GM21367 (cell line): Measurements from ENCODE around the gene AFF1.
A peak's percentile ranks its signal among the peaks of the same experiment; 100 is the strongest.
"Not testable (repeated sequence)": the region's sequence is repeated elsewhere in the genome, so short reads cannot be mapped to it uniquely, and the experiment has no call there.

Experiments used
- ATAC-seq: cut with Tn5 transposase; IDR thresholded peaks from one replicate; pipeline ENCODE4 v1.9.1; 2021; ENCODE audit not compliant: unreplicated experiment

AFF1 gene

DNA sequence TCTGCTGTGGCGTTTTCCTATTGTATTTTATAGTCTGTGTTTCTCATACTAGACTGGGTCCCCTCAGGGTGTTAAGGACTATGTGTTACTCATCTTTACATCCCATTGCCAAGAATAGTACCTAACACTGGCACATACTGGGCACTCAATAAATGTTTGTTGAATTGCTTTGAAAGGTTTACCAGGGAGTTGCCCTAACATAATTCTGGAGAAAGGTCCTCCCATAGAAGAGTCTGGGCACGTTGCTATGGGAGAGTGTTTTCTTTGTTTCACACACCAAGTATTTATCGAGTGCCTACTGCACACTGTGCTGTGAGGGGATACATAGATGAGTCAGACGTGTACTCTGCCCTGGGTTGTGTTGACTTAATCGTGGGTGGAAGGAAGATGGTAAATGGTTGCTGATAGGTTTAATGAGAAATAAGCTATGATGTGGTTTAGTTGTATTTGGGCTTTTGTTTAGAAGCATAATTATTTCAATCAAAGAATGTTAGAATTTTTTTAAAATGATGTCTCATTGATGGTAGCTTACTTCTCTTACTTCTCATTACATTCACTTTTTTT lies 42.9 kb downstream of the AFF1 start:
- ATAC-seq = peak; percentile 87

DNA sequence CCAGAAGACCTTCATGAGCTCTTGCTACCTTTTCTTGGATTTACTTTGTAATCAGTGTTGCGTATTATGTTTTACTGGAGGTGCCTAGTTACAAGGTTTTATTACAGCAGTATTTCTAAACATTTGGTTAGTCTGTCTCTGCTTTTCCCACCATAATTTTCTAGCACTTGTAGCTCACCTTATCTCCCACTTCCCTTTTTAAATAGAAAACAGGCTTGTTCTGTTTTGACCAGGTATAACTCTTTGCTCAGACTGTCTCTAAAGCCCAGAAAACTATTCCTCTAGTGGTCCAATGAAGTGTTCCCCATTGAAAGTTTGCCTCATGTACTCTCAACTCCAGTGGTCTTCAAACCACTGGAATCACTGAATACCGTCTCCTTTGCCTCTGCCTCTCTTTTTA lies 43.9 kb downstream of the AFF1 start:
- ATAC-seq = no peak

DNA sequence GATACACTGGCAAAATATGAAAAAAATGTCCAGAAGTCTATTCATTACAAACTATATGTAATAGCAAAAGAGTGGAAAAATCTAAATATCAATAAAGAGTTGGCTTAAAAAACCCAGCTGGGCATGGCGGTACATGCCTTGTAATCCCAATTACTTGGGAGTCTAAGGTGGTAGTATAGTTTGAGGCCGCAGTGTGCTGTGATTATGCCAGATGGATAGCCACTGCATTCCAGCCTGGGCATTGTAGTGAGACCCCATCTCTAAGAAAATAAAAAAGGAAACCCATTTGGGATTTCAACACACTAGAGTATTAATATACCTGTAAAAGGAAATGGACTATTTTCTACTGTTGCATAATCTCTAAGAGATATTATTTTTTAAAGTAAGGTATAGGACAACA lies 45.4 kb downstream of the AFF1 start:
- ATAC-seq = no peak

DNA sequence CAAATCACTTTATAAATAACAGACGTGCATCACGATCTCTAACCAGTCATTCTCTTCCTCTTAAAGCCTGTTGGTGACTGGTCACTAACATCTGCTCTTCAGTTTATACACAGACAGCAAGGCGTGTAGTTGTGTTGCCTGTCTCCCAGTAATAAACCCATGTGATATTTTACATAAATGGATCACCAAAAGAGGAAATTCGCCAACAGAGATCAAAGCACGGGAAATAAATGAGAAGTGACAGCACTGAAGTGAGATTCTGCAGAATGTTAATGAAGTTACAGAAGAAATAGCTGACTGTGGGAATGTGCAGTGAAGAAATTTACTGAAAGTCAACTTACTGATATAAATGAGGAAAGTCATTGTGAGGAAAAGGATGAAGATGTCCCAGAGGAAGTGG lies 47.0 kb downstream of the AFF1 start:
- no peak for ATAC-seq

DNA sequence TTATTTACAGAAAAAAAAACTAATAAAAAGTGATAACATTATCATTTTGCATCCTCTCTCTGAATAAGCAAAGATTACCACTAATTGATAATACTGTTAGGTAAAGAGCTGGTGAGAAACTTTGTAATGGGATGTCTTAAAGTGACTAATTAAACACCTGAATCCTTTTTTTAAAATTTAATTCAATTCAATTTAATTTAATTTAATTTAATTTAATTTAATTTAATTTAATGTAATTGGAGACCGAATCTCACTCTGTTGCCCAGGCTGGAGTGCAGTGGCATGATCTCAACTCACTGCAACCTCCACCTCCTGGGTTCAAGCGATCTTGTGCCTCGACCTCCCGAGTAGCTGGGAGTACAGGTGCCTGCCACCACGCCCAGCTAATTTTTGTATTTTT lies 51.0 kb downstream of the AFF1 start:
- ATAC-seq = not testable (repeated sequence)

DNA sequence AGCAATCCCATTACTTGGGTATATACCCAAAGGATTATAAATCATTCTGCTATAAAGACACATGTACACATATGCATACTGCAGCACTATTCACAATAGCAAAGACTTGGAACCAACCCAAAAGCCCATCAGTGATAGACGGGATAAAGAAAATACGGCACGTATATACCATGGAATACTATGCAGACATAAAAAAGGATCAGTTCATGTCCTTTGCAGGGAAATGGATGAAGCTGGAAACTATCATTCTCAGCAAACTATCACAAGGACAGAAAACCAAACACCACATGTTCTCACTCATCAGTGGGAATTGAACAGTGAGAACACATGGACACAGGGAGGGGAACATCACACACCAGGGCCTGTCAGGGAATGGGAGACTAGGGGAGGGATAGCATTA lies 54.8 kb downstream of the AFF1 start:
- not testable (repeated sequence) for ATAC-seq

DNA sequence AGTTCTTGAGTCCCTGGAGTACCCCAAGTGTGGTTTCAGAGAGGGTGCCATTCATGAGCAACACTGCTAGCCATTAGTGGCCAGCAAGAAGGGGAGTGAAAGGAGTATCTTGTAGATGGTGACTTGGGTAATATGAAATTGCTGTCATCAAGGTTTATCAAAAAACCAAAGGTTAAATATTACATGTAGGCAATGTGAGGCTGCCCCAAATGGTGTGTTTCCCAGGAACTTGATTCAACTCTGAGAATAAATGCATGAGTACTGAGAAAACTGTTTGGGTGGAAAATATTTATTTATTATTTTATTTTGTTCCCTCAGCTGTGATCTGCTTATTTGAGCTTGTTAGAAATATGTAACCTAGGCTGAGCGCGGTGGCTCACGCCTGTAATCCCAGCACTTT lies 55.7 kb downstream of the AFF1 start:
- ATAC-seq = no peak

DNA sequence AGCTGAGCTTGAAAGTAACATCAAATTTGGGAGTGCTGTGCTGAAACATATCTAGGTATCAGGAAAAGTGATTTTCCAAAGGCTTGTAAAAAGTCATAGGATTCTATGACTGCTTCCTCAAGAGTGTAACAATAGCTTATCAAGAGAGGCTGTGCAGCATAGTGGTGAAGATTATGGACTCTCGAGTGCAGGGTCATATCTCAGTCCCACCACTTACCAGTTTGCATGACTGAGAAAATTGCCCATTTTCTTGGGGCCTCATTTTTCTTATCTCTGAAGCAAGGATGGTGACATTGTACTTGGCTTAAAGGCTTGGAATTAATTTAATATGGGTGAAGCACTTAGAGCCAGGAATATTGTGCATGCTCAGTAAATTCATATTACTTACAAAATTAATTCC lies 57.2 kb downstream of the AFF1 start:
- ATAC-seq = no peak

DNA sequence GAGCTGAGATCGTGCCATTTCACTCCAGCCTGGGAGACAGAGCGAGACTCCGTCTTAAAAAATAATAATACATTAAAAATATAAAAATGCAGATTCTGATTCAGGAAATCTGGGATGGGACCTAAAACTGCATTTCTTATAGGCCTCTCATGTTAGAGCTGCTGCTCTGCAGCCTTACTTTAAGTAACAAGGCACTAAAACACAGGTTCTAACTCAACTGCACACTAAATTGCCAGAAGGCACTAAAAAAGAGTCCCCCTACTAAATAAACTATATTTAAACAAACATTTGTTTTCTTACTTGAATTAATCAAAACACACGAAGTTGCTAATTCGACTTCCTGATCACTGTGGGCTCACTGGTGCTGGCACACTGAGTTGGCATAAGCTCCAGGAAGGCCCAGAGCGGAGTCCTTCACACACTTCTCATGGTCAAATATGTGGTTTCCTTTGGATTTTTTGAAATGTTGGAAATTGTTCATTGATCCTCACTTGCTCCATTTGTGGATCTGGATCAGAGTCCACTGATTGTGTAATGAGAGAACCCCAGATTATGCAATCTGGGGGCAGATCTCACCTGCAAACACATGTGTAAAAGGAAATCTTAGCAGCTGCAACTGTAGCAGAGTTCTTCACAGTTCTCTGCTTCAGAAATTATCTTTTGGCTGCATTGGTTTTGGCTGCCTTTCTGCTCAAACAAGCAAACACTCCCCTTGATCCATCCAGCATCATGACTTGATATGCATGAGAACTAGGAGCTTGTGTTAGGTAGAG lies 59.3 kb downstream of the AFF1 start:
- ATAC-seq = no peak

DNA sequence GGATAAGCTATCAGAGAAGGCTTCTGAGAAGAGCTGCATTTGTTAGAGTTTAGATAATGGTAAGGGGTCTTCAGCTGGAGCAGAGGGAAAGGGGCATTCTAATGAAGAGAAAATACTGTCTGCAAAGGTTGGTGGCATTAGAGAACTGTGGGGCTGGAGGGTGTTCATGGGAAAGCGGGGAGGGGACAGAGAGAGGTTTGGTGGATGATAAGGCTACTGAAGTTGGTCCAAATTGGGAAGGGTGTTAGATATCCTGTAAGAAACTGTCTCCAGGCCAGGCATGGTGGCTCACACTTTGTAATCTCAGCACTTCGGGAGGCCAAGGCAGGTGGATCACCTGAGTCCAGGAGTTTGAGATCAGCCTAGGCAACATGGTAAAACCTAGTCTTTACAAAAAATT lies 59.9 kb downstream of the AFF1 start:
- no peak for ATAC-seq

DNA sequence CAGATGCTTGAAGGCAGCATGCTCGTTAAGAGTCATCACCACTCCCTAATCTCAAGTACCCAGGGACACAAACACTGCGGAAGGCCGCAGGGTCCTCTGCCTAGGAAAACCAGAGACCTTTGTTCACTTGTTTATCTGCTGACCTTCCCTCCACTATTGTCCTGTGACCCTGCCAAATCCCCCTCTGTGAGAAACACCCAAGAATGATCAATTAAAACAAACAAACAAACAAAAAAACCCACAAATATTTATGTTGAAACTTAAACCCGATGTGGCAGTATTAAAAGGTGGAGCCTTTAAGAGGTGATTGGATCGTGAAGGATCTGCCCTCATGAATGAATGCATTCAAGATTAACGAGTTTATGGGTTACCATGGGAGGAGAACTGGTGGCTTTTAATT lies 61.7 kb downstream of the AFF1 start:
- not testable (repeated sequence) for ATAC-seq

DNA sequence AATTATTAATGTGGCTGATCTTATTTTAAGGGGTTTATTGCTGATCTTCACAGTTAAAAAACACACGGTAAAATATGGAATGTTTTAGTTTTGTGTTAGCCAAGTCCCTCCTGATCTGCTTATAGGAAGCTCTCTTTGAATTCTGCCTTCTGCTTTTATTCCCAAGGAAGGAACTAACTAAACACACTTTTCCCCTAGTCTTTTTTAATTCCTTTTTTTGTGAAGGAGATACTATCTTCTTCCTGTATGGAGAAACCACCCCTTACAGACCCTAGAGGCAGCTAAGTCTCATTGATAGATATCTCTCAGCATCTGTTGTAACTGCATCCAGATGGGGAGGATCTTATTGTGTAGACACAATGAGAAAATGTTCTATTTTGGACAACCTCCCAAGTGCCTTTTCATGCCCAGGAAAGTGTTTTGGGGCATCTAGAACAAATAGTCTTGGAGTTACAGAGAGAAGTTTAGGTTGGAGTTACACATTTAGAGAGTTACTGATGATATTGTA lies 64.4 kb downstream of the AFF1 start:
- no peak for ATAC-seq

DNA sequence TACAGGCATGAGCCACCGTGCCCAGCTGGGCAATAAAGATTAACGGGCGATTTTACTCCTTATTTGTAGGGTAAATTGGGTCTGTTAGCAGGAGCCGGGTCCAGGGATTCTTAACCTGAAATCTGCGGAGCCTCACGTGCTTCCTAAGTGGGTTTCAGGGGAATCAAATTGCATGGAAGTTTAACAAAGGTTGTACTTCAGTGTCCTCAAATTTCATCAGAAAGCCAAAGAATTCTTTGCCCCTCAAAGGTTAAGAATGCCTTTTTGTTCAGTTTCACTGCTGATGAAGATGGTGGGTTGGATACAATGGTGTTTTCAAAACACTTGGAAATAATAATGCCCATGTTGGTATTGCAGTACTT lies 67.9 kb downstream of the AFF1 start:
- no peak for ATAC-seq

DNA sequence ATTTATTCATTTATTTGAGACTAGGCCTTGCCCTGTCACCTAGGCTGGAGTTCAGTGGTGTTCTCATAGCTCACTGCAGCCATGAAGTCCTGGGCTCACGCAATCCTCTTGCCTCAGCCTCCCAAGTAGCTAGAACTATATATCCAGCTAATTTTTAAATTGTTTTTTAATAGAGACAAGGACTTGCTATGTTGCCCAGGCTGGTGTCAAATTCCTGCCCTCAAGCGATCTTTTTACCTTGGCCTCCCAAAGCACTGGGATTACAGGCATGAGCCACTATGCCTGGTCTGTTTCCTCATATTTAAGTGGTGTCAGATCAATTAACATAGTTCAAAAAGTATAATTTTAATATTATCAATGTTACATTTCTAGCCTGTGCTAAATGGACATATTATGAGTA lies 68.5 kb downstream of the AFF1 start:
- no peak for ATAC-seq

DNA sequence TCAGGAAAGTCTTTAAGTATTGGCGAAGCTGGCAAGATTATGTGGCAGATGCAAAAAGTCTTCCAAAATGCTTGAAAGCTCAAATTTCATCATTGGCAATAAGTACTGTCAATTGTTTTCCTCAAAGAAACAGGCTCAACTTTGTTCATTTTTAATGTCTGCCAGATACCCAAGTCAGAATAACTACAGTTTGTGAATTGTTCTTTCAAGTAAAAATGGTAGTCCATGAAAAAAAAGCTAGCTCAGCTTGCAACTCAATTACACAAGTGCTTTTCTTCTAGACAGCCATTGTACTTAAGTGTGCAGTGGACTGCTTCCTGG lies 70.5 kb downstream of the AFF1 start:
- ATAC-seq = no peak

DNA sequence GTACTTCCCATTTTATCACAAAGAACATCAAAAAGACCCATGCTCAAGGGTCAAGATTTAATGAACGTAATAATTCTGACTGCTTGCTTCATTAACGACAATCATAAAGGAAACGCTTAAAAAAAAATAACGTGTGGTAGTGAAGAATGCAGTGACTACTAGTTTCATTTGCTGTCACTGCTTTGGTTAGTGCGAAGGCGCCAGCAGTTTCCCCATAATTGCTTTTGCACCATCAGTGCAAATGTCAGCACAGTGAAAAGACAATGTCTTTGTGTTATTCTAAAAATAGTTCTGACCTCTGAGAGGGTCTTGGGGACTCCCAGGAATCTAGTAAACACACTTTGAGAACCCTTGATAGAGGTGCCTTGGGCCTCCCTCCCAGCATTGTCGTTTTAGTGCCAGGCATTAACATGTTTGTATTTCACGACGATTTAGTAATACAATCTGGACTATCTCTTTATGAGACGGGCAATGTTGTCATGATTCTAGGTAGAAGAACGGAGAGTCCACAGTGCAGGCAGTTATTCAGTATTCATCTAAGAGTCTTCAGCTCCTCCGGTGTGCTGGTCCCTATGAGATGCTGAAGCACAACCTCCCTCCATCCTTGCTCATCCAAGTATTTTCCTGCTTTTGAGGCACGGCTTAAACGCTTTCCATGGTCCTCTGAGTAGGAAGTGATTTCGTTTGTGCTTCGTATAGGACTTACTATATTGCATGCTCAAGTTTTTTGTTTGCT lies 71.0 kb downstream of the AFF1 start:
- no peak for ATAC-seq

DNA sequence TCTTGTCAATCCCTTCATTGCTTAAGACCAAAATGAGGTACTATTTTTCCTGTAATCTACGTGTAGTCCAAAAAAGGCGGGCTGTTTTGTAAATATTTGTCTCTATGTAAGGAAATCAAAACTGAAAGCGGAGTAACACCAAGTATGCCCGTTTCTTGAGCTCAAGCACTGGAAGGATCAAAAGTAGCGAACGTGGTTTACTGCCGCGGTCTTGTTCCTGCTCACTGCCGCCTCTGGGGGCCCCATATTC lies 71.5 kb downstream of the AFF1 start:
- ATAC-seq = peak; percentile 48

DNA sequence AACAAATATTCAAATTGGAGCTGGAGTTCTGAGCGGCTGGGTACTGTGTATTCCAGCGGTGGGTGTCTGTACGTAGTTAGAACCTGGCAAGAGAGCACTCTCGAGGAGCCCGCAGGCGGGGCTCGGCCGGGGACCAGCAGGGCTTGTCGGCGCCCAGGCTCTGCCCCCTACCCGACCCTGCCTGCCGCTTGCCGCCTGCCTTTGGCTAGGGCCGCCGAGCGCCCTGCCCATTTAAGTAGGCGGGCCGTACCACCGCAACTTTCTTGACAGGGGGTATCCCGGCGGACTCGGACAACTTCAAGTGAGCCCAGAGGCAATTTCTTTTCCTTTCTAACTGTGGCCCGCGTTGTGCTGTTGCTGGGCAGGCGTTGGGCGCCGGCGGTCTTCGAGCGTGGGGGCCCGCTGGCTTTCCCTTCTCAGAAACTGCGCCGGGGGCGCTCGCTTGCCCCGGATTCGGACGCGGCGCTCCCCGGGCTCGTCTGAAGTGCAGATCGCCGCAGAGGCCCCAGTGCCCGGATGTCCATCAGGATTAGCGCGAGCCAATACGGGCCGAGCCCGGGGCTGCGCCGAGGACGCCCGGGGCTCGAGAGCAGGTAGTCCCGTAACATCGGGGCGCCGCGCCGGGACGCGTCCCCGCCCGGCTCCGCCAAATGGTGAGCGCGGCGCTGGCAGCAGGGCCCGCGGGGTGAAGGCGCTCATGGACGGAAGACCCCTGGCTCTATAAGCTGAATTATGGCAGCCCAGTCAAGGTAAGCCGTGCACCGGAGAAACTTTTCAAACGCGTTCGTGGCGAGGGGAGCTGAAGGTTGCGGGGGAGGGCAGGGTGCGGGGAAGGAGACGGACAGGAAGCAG lies 72.1 kb downstream of the AFF1 start:
- peak; percentile 67 for ATAC-seq

DNA sequence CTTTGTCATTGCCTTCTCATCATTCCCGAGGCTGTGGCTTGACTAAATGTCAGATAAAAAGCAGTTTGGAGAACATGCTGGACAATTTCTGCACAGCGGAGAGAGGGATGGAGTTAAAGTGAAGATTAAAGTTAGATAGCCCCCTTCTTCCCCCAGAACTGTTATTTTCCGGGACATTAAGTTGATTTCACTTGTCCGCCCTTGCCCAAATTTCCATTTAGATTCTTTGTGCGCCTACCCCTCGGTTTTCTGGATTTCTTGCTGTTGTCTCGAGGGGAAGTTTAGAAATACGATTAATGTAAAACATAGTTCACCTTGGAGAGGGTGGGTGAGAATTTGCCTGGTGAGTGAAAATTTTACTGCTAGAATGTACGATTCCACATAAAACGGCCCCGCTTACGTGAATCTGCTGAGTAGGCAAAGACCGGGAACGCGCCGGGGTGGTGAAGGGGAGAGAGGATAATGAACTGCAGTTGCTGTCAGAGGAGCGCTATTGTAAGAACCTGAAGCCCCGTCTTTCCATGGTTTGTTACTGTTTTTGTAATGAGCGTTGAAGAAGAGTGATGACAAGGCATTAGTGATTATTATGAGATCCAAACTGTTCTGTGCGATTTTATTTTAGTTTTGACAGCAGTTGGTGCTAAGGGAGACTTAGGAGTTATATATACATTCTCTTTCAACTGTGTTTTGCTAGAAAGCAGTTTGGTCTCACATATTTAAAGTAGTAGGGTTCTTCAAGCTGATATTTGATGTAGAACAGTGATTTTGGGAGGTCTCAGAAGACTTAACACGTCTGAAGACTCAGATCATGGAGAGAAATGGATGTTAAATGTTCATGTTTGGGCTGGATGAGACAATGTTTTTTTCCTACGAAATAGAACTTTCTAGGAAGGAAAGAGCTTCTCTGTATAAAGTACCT lies 73.0 kb downstream of the AFF1 start:
- no peak for ATAC-seq

DNA sequence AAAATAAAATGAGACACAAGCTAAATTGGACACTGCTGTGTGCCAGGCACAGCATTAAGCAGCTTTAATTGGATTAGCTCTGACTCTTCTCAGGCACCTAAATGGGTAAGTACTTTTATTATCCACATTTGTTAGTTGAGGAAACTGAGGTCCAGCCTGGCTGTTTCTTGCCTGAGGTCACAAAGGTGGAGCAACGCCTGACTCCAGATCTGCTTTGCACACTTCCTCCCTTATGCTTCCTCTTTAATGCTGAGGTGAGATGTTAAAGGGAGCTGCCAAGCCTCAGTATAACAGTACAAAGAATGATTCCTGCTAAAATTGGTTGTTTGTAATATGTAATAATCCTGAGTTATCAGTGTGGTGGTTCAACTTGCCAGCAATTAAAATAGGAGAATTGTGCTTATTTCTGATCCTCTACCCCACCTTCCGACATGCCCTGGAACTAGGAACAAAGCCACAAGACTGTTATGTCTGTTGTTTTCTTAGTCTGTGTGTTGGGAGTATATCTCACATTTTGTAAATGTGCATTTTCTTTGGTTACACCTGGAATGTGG lies 74.4 kb downstream of the AFF1 start:
- no peak for ATAC-seq
